Measurements from ENCODE around the gene KREMEN2. TPM values are rescaled to one million over a fixed set of nuclear protein-coding genes. Genes with fewer than 3 reads are reported as not detected.

KREMEN2 gene
- total and polyA plus RNA-seq, 2 experiments from 2014 or later: 3.6 to 4.9 TPM

DNA sequence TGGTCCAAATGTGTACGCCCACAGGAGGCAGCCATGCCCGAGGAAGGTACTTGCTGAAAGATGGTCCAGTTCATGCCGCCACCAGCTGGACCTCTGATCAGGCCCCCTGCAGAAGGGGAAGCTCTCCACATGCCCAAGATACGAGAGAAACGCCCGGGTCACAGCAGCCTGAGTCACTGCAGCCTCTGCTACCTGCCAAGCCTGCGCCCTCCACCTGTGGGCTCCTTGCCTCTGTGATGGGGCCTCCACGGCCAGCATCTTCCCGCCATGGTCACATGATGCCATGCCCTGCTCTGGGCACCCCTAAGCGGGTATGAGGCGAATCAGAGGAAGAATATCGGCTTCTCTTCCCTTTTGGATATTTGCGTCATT lies 13.7 kb upstream of the KREMEN2 start:
- Histone ChIP-seq H3K79me2 (no peaks in the 10 kb centered on the region), H3K4me3 (no peak overlapping the region), H3K9me3 (ENCODE audit: low read depth) (no peaks in the 10 kb centered on the region), H3K9me2 (replicated peaks; ENCODE audit: insufficient read depth) (no peaks in the 10 kb centered on the region), H3K4me2 (no peak overlapping the region), H2AFZ (no peak overlapping the region), H3K27ac (no peak overlapping the region), H3K36me3 (replicated peaks; ENCODE audit: insufficient read depth, low read depth) (no peaks in the 10 kb centered on the region), H4K20me1 (ENCODE audit: insufficient read depth, poor library complexity, severe bottlenecking) (no peaks in the 10 kb centered on the region), H3K4me1 (ENCODE audit: insufficient read depth) (no peaks in the 10 kb centered on the region), H3K27me3 (no peaks in the 10 kb centered on the region)
- WGBS (ENCODE audit: low lambda C conversion rate, missing lambda C conversion rate): 96% methylated on average over 13 of the region's 13 CpGs
- DNase-seq (ENCODE audit: low spot score): no peak
- no peak for TF ChIP-seq EZH2 (IDR thresholded peaks at IDR 0.05; ENCODE audit: borderline replicate concordance)
- TF ChIP-seq EZH2phosphoT487 (IDR thresholded peaks at IDR 0.05; ENCODE audit: low read depth, severe bottlenecking, unreplicated experiment): no peak
- TF ChIP-seq, protein P1, sequence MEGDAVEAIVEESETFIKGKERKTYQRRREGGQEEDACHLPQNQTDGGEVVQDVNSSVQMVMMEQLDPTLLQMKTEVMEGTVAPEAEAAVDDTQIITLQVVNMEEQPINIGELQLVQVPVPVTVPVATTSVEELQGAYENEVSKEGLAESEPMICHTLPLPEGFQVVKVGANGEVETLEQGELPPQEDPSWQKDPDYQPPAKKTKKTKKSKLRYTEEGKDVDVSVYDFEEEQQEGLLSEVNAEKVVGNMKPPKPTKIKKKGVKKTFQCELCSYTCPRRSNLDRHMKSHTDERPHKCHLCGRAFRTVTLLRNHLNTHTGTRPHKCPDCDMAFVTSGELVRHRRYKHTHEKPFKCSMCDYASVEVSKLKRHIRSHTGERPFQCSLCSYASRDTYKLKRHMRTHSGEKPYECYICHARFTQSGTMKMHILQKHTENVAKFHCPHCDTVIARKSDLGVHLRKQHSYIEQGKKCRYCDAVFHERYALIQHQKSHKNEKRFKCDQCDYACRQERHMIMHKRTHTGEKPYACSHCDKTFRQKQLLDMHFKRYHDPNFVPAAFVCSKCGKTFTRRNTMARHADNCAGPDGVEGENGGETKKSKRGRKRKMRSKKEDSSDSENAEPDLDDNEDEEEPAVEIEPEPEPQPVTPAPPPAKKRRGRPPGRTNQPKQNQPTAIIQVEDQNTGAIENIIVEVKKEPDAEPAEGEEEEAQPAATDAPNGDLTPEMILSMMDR (IDR thresholded peaks at IDR 0.05; ENCODE audit: poor library complexity): no peak

DNA sequence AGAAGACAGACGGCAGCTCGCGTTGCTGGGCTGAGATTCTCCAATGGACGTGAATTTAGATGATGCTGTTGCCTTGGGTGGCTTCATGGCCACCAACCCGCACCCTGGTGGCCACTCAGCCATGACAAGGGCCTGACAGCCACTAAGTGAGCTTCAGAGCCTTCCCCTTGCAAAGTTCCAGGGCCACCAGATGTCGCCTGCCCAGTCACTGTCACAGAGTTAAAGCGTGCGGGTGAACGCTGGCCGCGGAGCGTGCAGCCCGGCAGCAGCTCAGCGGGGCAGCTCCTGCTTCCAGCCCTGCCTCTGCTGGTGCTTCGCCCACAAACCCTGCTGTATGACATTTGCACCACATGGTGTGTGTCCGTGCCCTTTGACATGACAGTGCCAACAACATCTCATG lies 13.3 kb upstream of the KREMEN2 start:
- WGBS (ENCODE audit: low lambda C conversion rate, missing lambda C conversion rate): 93% methylated on average over 16 of the region's 16 CpGs
- Histone ChIP-seq H3K27ac (no peak overlapping the region), H3K36me3 (replicated peaks; ENCODE audit: insufficient read depth, low read depth) (no peaks in the 10 kb centered on the region), H4K20me1 (ENCODE audit: insufficient read depth, poor library complexity, severe bottlenecking) (no peaks in the 10 kb centered on the region), H3K4me3 (no peak overlapping the region), H3K4me2 (no peak overlapping the region), H2AFZ (no peak overlapping the region), H3K9me3 (ENCODE audit: low read depth) (no peaks in the 10 kb centered on the region), H3K79me2 (no peaks in the 10 kb centered on the region), H3K27me3 (no peaks in the 10 kb centered on the region), H3K4me1 (ENCODE audit: insufficient read depth) (no peaks in the 10 kb centered on the region), H3K9me2 (replicated peaks; ENCODE audit: insufficient read depth) (no peaks in the 10 kb centered on the region)
- no peak for DNase-seq (ENCODE audit: low spot score)
- TF ChIP-seq EZH2 (IDR thresholded peaks at IDR 0.05; ENCODE audit: borderline replicate concordance) (no peak), EZH2phosphoT487 (IDR thresholded peaks at IDR 0.05; ENCODE audit: low read depth, severe bottlenecking, unreplicated experiment) (no peak)
- TF ChIP-seq, protein P1 (IDR thresholded peaks at IDR 0.05; ENCODE audit: poor library complexity): no peak

DNA sequence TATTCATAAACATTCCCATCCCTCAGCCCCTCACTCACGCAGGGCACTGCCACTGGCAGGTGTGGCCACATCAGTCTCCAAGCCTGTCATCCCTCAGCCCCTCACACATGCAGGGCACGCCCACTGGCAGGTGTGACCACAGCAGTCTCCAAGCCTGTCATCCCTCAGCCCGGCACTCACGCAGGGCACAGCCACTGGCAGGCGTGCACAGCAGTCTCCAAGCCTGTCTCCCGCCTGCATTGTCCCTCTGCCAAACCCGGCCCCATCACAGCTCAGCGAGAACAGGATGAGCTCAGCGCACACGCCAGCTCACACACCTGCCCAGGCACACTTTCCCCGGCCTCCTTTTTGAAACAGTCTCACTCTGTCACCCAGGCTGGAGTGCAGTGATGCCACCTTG lies 11.4 kb upstream of the KREMEN2 start:
- H3K36me3 ChIP-seq (replicated peaks; ENCODE audit: insufficient read depth, low read depth): no peaks in the 10 kb centered on the region
- H3K27me3 ChIP-seq: no peaks in the 10 kb centered on the region
- no peak overlapping the region for H2AFZ ChIP-seq
- no peak overlapping the region for H3K4me3 ChIP-seq
- no peaks in the 10 kb centered on the region for H3K4me1 ChIP-seq (ENCODE audit: insufficient read depth)
- no peak for TF ChIP-seq EZH2phosphoT487 (IDR thresholded peaks at IDR 0.05; ENCODE audit: low read depth, severe bottlenecking, unreplicated experiment)
- no peak for TF ChIP-seq EZH2 (IDR thresholded peaks at IDR 0.05; ENCODE audit: borderline replicate concordance)
- TF ChIP-seq, protein P1 (IDR thresholded peaks at IDR 0.05; ENCODE audit: poor library complexity): no peak
- no peak overlapping the region for H3K4me2 ChIP-seq
- H3K9me2 ChIP-seq (replicated peaks; ENCODE audit: insufficient read depth): no peaks in the 10 kb centered on the region
- DNase-seq (ENCODE audit: low spot score): no peak
- no peak overlapping the region for H3K27ac ChIP-seq
- H3K79me2 ChIP-seq: no peaks in the 10 kb centered on the region
- WGBS (ENCODE audit: low lambda C conversion rate, missing lambda C conversion rate): 87% methylated on average over 11 of the region's 11 CpGs
- no peaks in the 10 kb centered on the region for H4K20me1 ChIP-seq (ENCODE audit: insufficient read depth, poor library complexity, severe bottlenecking)
- H3K9me3 ChIP-seq (ENCODE audit: low read depth): no peaks in the 10 kb centered on the region
